ENCODE measurements around the gene SFXN2.
"Not testable (repeated sequence)": the region's sequence is repeated elsewhere in the genome, so short reads cannot be mapped to it uniquely, and the experiment has no call there.

Gene SFXN2

DNA sequence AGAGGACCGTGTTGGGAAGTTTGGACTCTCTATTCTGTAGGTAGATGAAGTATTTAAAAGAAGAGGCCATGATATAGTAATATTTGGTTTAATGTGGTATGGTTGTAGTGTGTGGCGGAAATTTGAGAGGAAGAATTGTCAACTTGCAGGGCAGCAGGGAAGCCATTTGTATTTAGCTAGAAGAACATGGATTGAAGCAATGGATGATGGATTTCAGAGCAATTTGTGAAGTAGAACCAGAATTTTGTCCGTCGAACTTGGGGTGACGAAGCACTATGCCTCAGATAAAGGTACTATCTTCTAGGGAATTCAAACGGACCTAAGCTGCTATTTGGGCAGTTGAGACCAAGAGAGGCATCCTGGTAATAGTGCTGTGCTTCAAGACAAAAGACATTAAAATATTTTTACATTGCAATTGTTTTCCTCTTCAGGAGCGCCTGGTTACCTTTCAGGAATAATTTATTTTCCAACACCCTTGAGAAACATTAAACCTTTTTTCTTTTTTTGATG, 28.7 kb downstream of the SFXN2 start:
- TF ChIP-seq POLR2A (IDR thresholded peaks at IDR 0.05; ENCODE audit: low read length), result no peak
- no peak for DNase-seq

DNA sequence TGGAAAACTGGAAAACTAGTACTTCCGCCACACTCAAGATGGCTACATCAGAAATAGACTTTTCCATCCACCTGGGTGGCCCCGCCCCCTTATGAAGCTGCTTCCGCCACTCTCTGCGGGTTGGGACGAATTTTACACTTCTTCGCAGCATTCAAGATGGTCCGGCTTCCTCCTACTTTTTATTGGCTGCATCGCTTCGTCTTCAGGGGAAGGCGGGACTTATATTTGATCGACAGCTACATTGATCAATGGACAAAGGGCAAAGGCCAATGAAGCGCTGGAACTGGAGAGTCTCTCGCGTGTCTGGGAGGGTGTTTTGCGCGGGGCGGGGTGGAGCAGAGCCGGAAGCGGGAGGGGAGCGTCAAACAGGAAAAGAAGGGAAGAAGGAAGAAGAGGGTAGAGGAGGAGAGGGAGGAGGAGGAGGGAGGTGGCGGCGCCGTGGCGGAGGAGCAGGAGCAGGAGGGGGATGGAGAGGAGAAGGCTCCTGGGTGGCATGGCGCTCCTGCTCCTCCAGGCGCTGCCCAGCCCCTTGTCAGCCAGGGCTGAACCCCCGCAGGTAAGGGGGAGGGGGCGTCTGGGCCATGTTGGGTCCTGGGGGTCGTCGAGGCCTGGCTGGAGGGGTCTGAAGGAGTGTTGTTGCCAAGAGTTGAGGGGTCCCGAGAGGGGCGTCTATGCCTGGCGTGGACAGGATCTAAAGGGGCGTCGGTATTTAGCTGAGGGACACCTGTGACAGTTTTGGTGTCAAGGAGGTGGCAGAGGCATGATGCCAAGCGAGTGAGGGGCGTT, 29.3 kb downstream of the SFXN2 start, which contains the start of gene WBP1L:
Gene WBP1L (plus strand): TSS at position 361 of the 786 bp plus-strand sequence. CDS start 106 bp downstream, at position 467.
- TF ChIP-seq POLR2A (IDR thresholded peaks at IDR 0.05; ENCODE audit: low read length) (peak; percentile 83), GATA1 (IDR thresholded peaks at IDR 0.05; ENCODE audit: low read depth, low read length) (no peak)
- peak; percentile 99 for DNase-seq

- TF ChIP-seq GATA1 (IDR thresholded peaks at IDR 0.05; ENCODE audit: low read depth, low read length), result no peak
- TF ChIP-seq POLR2A (IDR thresholded peaks at IDR 0.05; ENCODE audit: low read length), result no peak
- peak; percentile 41 to 56 for DNase-seq
Observed at GRCh38 chr10:102744374-102745051, 30.1 kb downstream of the SFXN2 start.

GRCh38 chr10:102745157-102745556, 30.7 kb downstream of the SFXN2 start:
- no peak for DNase-seq
- TF ChIP-seq GATA1 (IDR thresholded peaks at IDR 0.05; ENCODE audit: low read depth, low read length) (no peak), POLR2A (IDR thresholded peaks at IDR 0.05; ENCODE audit: low read length) (no peak)

DNA sequence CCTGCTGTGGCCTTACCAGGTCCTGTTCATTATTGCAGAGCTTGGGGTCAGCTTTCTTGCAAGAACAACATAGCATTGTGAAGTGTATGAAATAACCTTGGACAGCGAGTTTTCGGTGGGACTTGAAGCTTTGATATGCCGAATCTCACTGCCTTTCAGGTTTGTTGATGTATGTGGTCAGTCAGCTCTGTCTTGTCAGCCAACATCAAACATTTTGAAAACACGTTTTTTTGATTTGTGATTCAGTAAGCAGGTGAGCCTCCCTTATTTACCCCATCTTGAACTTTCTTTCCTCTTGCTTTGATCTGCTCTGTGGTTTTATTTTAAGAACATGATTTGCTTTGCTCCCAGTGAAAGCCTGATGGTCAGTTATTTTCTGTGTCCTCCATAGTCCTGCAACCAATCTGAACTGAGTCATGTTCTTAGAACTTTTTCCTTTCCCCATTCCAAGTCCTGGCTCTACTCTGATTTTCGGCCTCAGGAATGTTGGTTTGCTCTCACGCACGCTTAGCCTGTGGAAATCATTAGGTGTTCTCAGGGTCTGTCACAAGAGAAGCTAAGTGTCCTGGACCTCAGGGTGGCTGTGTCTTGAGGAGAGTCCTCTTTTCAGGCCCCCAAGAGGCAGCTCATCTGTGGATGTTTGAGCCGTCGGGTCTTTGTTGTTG, 38.0 kb downstream of the SFXN2 start:
- TF ChIP-seq GATA1 (IDR thresholded peaks at IDR 0.05; ENCODE audit: low read depth, low read length) (no peak), POLR2A (IDR thresholded peaks at IDR 0.05; ENCODE audit: low read length) (no peak)
- no peak for DNase-seq

GRCh38 chr10:102752934-102753664, 38.7 kb downstream of the SFXN2 start:
- DNase-seq, result peak; percentile 63 to 64
- no peak for TF ChIP-seq POLR2A (IDR thresholded peaks at IDR 0.05; ENCODE audit: low read length)
- no peak for TF ChIP-seq GATA1 (IDR thresholded peaks at IDR 0.05; ENCODE audit: low read depth, low read length)

- TF ChIP-seq POLR2A (IDR thresholded peaks at IDR 0.05; ENCODE audit: low read length), result no peak
- no peak for TF ChIP-seq GATA1 (IDR thresholded peaks at IDR 0.05; ENCODE audit: low read depth, low read length)
- no peak for DNase-seq
Observed at GRCh38 chr10:102753718-102754117, 39.3 kb downstream of the SFXN2 start.

DNA sequence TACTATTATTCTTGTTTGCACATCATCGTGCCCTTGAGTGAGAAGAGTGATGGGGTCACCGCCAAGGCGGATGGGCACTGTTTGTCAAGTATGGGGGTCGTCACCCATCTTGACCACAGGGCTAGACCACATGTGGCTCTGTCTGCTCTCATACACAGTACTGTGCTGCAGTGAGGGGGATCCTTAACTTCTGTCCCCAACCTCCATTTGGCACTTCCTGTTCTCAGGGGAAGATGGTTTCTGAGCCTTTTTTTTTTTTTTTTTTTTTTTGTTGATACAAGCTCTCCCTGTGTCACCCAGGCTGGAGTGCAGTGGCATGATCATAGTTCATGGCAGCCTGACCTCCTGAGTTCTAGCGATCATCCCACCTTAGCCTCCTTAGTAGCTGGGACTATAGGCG, 42.9 kb downstream of the SFXN2 start:
- TF ChIP-seq GATA1 (IDR thresholded peaks at IDR 0.05; ENCODE audit: low read depth, low read length), result no peak
- TF ChIP-seq POLR2A (IDR thresholded peaks at IDR 0.05; ENCODE audit: low read length), result no peak

GRCh38 chr10:102758240-102758932, 44.0 kb downstream of the SFXN2 start:
- no peak for DNase-seq

More for the DNA sequence above, 42.9 kb downstream of the SFXN2 start:
- no peak for DNase-seq

GRCh38 chr10:102758933-102759262, 44.5 kb downstream of the SFXN2 start:
- not testable (repeated sequence) for DNase-seq

More at GRCh38 chr10:102758240-102758932, 44.0 kb downstream of the SFXN2 start:
- TF ChIP-seq POLR2A (IDR thresholded peaks at IDR 0.05; ENCODE audit: low read length) (no peak), GATA1 (IDR thresholded peaks at IDR 0.05; ENCODE audit: low read depth, low read length) (no peak)

DNA sequence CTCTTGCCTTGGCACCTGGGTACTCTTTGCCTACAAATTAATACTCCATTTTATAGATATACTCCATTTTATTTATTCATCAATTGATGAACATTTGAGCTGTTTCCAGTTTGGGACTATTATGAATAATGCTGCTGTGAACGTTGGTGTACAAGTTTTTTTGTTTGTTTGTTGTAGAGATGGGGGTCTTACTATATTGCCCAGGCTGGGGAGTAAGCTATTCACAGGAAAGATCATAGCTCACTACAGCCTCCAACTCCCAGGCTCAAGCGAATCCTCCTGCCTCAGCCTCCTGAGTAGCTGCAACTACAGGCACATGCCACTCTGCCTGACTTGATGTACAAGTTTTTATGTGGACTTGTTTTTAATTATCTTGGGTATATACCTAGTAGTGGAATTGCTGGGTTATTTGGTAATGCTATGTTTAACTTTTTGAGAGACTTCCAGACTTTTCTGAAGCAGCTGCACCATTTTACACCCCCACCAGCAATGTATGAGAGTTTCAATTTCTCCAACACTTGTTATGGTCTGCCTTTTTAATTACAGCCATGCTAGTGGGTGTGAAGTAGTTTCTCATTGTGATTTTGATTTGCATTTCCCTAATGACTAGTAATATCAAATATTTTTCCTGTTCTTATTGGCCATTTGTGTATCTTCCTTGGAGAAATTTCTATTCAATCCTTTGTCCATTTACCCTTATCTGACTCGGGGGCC, 45.2 kb downstream of the SFXN2 start:
- TF ChIP-seq GATA1 (IDR thresholded peaks at IDR 0.05; ENCODE audit: low read depth, low read length) (no peak), POLR2A (IDR thresholded peaks at IDR 0.05; ENCODE audit: low read length) (no peak)
- no peak for DNase-seq

DNA sequence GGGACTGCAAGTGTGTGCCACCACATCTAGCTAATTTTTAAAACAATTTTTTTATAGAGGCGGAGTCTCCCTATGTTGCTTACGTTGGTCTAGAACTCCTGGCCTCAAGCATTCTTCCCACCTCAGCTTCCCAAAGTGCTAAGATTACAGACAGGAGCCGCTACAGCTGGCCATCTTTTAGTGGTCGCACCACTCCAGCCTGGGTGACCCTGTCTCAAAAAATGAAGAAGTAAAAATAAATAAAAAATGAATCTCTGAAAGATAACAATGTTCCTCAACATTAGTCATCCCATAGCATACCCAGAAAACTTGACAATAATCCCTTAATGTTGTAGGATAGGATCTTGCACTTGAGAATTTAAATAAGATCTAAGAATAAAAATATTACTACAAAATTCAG, 47.5 kb downstream of the SFXN2 start:
- TF ChIP-seq POLR2A (IDR thresholded peaks at IDR 0.05; ENCODE audit: low read length) (no peak), GATA1 (IDR thresholded peaks at IDR 0.05; ENCODE audit: low read depth, low read length) (no peak)

More for the DNA sequence above, 47.5 kb downstream of the SFXN2 start:
- no peak for DNase-seq

Data from erythroblast (primary cell).